ENCODE data around the gene PRSS27. TPM values are rescaled to one million over a fixed set of nuclear protein-coding genes. Genes with fewer than 3 reads are reported as not detected.

Gene PRSS27
- total RNA-seq, 1 donor from 2014 or later, result 5.5 TPM

- TF ChIP-seq CTCF (IDR thresholded peaks at IDR 0.05), result no peak
- H3K36me3 Mint-ChIP-seq (ENCODE audit: unreplicated experiment), result peaks cover 95% of the 10 kb centered on the region
- no peak overlapping the region for H3K27ac Mint-ChIP-seq (ENCODE audit: unreplicated experiment)
- DNase-seq (ENCODE audit: extremely low spot score, unreplicated experiment), result no peak
- peaks cover 5% of the 10 kb centered on the region for H3K4me1 Mint-ChIP-seq (ENCODE audit: unreplicated experiment)
- no peaks in the 10 kb centered on the region for H3K9me3 Mint-ChIP-seq (ENCODE audit: unreplicated experiment)
- H3K4me3 Mint-ChIP-seq (ENCODE audit: unreplicated experiment), result no peak overlapping the region
- no peaks in the 10 kb centered on the region for H3K27me3 Mint-ChIP-seq (ENCODE audit: unreplicated experiment)
Measured at GRCh38 chr16:2763173-2763572, 43.1 kb upstream of the PRSS27 start.

GRCh38 chr16:2762711-2763110 lies 42.7 kb upstream of the PRSS27 start:
- no peaks in the 10 kb centered on the region for H3K27me3 Mint-ChIP-seq (ENCODE audit: unreplicated experiment)
- H3K4me3 Mint-ChIP-seq (ENCODE audit: unreplicated experiment), result no peak overlapping the region
- TF ChIP-seq CTCF (IDR thresholded peaks at IDR 0.05), result no peak
- no peak for DNase-seq (ENCODE audit: extremely low spot score, unreplicated experiment)
- H3K27ac Mint-ChIP-seq (ENCODE audit: unreplicated experiment), result no peak overlapping the region
- H3K9me3 Mint-ChIP-seq (ENCODE audit: unreplicated experiment), result no peaks in the 10 kb centered on the region
- peaks cover 94% of the 10 kb centered on the region for H3K36me3 Mint-ChIP-seq (ENCODE audit: unreplicated experiment)
- H3K4me1 Mint-ChIP-seq (ENCODE audit: unreplicated experiment), result peaks cover under 1% of the 10 kb centered on the region

- Mint-ChIP-seq H3K9me3 (ENCODE audit: unreplicated experiment) (no peaks in the 10 kb centered on the region), H3K4me1 (ENCODE audit: unreplicated experiment) (peaks cover 5% of the 10 kb centered on the region), H3K27ac (ENCODE audit: unreplicated experiment) (no peak overlapping the region), H3K4me3 (ENCODE audit: unreplicated experiment) (no peak overlapping the region), H3K36me3 (ENCODE audit: unreplicated experiment) (peaks cover 95% of the 10 kb centered on the region), H3K27me3 (ENCODE audit: unreplicated experiment) (no peaks in the 10 kb centered on the region)
- TF ChIP-seq CTCF (IDR thresholded peaks at IDR 0.05), result no peak
- no peak for DNase-seq (ENCODE audit: extremely low spot score, unreplicated experiment)
Measured at GRCh38 chr16:2761886-2762583, 42.0 kb upstream of the PRSS27 start.

GRCh38 chr16:2761472-2761871 lies 41.4 kb upstream of the PRSS27 start:
- Mint-ChIP-seq H3K4me3 (ENCODE audit: unreplicated experiment) (no peak overlapping the region), H3K36me3 (ENCODE audit: unreplicated experiment) (peaks cover 90% of the 10 kb centered on the region), H3K9me3 (ENCODE audit: unreplicated experiment) (no peaks in the 10 kb centered on the region), H3K27ac (ENCODE audit: unreplicated experiment) (no peak overlapping the region), H3K27me3 (ENCODE audit: unreplicated experiment) (no peaks in the 10 kb centered on the region), H3K4me1 (ENCODE audit: unreplicated experiment) (peaks cover 11% of the 10 kb centered on the region)
- TF ChIP-seq CTCF (IDR thresholded peaks at IDR 0.05), result no peak
- DNase-seq (ENCODE audit: extremely low spot score, unreplicated experiment), result no peak

- no peaks in the 10 kb centered on the region for H3K9me3 Mint-ChIP-seq (ENCODE audit: unreplicated experiment)
- TF ChIP-seq CTCF (IDR thresholded peaks at IDR 0.05), result no peak
- no peaks in the 10 kb centered on the region for H3K27me3 Mint-ChIP-seq (ENCODE audit: unreplicated experiment)
- H3K4me3 Mint-ChIP-seq (ENCODE audit: unreplicated experiment), result no peak overlapping the region
- no peak for DNase-seq (ENCODE audit: extremely low spot score, unreplicated experiment)
- H3K27ac Mint-ChIP-seq (ENCODE audit: unreplicated experiment), result no peak overlapping the region
- H3K4me1 Mint-ChIP-seq (ENCODE audit: unreplicated experiment), result peaks cover 35% of the 10 kb centered on the region
- H3K36me3 Mint-ChIP-seq (ENCODE audit: unreplicated experiment), result peaks cover 56% of the 10 kb centered on the region
Measured at GRCh38 chr16:2757344-2757743, 37.3 kb upstream of the PRSS27 start.

All from osteocyte (in vitro differentiated cells).